GM19193 (cell line): ENCODE data around the gene SLITRK5.

Source experiments
- POLR2A ChIP-seq: IDR thresholded peaks from 4 replicates; pipeline ENCODE4 v1.6.1; 2011; ENCODE audit not compliant: insufficient read depth, insufficient read length; ENCODE audit errors: extremely low read depth

Gene SLITRK5

DNA sequence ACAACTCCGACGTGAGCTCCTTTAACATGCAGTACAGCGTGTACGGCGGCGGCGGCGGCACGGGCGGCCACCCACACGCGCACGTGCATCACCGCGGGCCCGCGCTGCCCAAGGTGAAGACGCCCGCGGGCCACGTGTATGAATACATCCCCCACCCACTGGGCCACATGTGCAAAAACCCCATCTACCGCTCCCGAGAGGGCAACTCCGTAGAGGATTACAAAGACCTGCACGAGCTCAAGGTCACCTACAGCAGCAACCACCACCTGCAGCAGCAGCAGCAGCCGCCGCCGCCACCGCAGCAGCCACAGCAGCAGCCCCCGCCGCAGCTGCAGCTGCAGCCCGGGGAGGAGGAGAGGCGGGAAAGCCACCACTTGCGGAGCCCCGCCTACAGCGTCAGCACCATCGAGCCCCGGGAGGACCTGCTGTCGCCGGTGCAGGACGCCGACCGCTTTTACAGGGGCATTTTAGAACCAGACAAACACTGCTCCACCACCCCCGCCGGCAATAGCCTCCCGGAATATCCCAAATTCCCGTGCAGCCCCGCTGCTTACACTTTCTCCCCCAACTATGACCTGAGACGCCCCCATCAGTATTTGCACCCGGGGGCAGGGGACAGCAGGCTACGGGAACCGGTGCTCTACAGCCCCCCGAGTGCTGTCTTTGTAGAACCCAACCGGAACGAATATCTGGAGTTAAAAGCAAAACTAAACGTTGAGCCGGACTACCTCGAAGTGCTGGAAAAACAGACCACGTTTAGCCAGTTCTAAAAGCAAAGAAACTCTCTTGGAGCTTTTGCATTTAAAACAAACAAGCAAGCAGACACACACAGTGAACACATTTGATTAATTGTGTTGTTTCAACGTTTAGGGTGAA, 6.6 kb downstream of the SLITRK5 start:
- no peak for TF ChIP-seq POLR2A

DNA sequence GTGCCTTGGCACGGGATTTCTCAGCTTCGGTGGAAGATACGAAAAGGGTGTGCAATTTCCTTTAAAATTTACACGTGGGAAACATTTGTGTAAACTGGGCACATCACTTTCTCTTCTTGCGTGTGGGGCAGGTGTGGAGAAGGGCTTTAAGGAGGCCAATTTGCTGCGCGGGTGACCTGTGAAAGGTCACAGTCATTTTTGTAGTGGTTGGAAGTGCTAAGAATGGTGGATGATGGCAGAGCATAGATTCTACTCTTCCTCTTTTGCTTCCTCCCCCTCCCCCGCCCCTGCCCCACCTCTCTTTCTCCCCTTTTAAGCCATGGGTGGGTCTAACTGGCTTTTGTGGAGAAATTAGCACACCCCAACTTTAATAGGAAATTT, 7.2 kb downstream of the SLITRK5 start:
- TF ChIP-seq POLR2A: no peak

DNA sequence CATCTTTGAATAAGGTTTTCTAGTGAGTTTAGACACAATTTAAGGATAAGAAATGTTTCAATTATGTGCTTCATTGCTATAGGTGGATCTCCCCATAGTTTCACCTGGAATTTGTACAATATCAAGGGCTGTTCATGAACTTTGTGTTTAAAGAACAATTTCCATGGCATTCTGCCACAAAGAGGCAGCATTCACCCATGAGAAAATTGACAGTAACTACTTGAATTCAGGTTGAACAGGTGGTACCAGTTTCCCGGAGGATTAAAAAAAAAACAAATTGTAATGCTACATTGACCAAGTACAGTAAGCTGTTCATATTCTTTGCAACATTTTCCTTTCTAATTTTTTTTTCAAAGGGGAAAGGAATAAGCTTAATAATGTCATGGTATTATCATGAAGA, 9.1 kb downstream of the SLITRK5 start:
- no peak for TF ChIP-seq POLR2A

DNA sequence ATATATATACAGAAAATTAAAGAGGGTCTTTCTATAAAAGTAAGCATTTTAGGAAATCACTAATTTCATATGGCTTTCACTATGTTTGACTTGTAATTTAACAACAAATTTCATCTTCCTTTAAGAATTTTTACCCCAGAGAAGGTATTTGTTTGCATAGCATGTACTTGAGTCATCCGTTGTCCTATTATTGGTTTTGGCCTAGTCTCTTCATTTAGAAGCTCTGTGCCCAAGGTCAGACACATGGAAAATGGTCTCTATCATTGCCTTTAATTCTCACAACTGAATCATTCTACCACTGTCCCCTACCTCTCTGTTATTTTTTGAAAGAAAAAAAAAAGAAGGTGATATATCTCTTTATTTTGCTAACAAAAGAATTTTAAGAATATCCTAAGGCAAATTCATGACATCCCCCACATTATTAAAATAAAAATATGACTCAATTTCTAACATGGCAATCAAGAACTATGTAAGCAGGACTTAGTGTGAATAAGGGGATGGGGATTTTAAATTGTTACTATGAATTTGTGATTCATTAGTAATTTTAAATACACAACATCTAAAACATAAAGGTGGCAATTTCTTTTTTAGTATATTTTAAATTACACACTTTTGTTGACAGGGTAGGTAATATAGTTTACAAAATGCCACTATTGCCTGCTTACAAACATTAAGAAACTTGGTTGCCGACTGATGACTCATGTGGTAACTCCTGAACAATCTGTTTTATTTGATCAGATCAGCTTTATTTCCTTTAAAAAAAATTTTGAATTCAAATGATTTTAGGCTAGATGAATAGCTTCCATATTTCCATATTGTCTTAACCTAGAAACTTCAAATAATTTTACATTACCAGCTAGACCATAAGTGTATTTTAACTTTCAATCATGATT, 13.9 kb downstream of the SLITRK5 start:
- TF ChIP-seq POLR2A: no peak

DNA sequence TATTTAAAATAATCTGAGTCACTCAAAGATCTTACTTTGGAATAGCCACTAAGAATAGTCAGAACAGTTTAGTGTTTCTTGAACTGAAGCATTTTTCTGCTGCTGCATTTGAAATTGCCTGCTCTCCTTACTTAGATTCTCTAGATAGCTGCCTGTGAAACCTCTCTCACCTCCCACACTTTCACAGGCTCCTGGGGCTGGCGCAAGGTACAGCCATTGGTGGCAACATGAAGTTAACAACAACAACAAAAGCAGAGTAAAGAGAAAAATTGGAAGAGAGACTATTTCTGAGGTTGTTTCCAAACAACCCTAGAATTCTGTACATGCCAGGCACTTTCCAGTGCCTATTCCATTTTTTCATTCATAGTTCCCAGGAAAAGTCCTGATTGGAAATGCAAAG, 25.3 kb downstream of the SLITRK5 start:
- TF ChIP-seq POLR2A: no peak

DNA sequence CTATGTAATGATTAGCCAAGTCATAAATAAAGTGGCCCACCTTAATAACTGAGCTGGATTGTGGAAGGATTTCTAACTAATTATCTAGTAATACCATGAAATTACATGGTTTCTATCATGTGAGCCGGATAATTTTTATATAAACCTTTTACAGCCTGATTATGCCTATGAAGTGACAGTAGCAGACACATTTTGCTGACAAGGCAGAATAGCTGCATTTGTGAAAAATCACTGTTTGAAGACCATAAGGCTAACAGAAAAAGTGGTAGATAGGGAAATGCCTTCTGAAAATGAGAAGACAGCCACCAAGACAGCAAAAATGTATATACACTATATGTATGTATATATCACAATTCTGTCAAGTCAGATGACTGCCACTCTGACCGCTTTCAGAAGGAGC, 27.1 kb downstream of the SLITRK5 start:
- no peak for TF ChIP-seq POLR2A

DNA sequence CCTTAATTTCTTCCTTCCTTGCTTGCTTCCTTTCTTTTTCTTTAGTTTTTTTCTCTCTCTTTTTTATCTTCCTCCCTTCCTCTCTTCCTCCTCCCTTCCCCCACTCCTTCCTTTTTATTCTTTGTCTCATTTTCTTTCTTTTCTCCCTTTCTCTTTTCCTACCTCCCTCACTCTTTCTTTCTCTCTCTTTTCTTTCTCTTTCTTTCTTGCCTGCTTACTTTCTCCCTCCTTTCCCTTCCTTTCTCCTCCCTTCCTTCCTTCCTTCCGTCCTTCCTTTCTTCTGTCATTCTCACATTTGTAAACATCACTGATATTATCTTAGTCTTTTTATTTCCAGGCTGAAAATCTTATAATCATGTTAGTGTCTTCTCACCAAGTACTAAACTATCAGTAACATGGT, 38.8 kb downstream of the SLITRK5 start:
- no peak for TF ChIP-seq POLR2A

DNA sequence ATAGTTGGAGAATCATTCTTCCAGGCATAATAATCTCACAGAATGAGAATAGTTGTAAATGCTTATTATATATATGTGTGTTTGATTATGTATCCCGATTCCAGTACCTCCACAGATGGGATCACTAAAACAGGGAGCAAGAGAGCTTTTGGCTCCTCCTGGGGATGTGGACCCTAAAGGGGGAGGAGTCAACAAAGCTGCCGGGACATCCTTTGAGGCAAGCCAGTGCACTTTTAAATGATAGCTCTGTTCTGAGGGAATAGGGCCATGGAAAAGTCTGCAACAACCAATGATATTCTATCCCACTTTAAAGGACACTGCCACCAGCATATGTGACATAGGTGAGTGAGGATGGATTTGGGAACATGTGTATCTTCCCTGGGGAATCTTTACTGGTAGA, 40.8 kb downstream of the SLITRK5 start:
- no peak for TF ChIP-seq POLR2A
